HG02571 (cell line): ENCODE measurements around the gene WWOX.
"Not testable (repeated sequence)": the region's sequence is repeated elsewhere in the genome, so short reads cannot be mapped to it uniquely, and the experiment has no call there.

Source experiments
- ATAC-seq: cut with Tn5 transposase; IDR thresholded peaks from one replicate; pipeline ENCODE4 v1.9.1; 2021; ENCODE audit warnings: mild to moderate bottlenecking, moderate library complexity; ENCODE audit not compliant: unreplicated experiment

WWOX gene

GRCh38 chr16:78509965-78510364 is 410.5 kb downstream of the WWOX start:
- ATAC-seq = no peak

DNA sequence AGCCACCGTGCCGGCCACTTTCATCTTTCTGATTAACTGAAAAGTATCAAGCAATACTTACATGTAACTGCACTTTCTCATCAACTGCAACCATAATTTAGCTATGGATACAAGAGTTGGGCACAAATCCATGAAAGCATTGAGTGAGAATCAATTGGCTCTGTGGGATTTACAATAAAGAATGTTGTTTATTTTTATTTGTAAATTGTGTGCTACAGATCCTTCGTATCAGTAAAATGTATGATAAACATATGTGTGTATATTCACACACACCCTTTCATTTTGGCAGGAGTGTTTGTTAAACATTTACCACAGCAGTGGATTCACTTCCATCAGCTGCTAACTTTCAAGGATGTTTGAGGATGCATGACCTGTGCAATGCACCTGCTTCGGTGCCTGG is 411.0 kb downstream of the WWOX start:
- no peak for ATAC-seq

GRCh38 chr16:78513838-78514237 is 414.4 kb downstream of the WWOX start:
- no peak for ATAC-seq

GRCh38 chr16:78514888-78515287 is 415.4 kb downstream of the WWOX start:
- not testable (repeated sequence) for ATAC-seq

- no peak for ATAC-seq
These were observed 416.0 kb downstream of the WWOX start for GRCh38 chr16:78515421-78515820.

GRCh38 chr16:78516006-78516736 is 416.7 kb downstream of the WWOX start:
- ATAC-seq = no peak

GRCh38 chr16:78519896-78520295 is 420.4 kb downstream of the WWOX start:
- ATAC-seq = no peak

- ATAC-seq = no peak
These were observed 421.0 kb downstream of the WWOX start for GRCh38 chr16:78520470-78520869.

- no peak for ATAC-seq
These were observed 422.9 kb downstream of the WWOX start for GRCh38 chr16:78522327-78522726.

GRCh38 chr16:78523212-78523985 is 423.9 kb downstream of the WWOX start:
- ATAC-seq = no peak

DNA sequence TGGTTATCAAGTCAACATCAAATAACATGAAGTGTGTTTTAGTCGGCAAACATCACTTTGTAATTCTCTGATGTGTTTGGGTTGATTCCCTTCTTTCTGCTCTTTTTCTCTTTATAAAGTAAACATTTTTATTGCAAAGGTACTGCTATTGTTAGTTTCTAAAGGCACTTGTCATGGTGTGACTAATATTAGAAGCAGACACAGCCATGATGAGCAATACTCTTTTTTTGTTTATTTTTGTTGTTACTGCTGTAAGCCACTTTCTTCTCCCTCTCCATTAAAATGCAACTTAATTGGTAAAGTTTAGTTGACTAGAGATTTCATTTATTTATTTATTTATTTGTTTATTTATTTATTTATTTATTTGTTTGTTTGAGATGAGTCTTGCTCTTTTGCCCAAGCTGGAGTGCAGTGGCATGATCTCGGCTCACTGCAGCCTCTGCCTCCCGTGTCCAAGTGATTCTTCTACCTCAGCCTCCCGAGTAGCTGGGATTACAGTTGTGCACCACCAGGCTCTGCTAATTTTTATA is 424.7 kb downstream of the WWOX start:
- ATAC-seq = no peak

DNA sequence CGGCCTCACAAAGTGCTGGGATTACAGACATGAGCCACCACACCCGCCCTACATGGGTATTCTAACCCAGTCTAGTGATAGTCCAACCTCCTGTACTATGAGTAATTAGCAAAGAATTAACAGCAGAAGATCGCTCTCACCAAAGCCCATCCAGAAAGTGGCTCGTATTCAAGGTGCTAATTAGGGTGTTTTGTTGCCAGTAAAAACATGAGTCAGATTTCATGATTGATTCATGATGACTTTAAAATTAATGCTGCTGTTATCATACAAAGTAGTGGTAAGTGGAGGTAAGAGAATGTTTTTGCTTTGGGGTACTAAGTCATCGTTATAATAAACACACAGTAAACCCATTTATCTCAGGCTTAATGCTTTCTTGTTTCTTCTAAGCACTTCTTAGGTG is 428.8 kb downstream of the WWOX start:
- ATAC-seq = no peak

DNA sequence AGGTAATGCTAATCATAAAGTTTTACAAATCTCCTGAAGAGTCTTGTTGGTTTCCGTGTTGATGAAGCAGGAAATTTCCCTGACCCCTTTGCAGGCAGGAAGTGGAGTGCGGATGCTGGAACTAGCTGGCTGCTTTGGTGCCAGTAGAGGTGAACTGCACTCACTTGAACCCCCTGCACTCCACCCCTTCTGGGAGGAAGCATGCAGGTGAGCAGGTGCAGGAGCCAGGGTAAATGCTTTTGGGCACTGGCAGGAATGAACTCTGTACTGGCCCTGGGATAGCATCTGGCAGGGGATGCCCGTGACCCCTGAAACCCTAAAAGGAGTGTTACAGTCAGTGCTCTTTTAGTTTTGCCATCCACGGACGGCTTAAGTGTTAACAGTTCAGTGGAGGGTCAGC is 430.4 kb downstream of the WWOX start:
- no peak for ATAC-seq

- ATAC-seq = no peak
These were observed 430.8 kb downstream of the WWOX start for GRCh38 chr16:78530283-78530682.

DNA sequence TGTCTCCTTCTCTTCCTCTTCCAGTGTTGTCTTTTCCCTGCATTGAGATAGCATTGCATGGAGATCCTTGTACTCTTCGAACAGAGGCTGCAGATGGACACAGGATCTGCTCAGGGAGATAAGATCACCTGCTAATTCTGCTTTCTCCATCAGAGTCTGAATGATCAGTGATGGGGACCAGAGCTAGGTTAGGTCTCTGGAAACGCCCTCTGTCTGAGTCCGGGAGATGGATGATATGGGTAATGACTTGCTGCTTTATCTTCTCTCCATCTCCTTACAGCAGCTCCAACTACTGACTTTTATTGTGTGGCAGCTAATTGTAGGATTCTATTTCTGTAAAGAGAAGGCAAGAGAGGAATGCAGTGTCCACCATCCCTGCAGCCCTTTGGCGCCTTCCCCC is 435.6 kb downstream of the WWOX start:
- ATAC-seq = no peak

- no peak for ATAC-seq
These were observed 438.1 kb downstream of the WWOX start for GRCh38 chr16:78537511-78537910.

DNA sequence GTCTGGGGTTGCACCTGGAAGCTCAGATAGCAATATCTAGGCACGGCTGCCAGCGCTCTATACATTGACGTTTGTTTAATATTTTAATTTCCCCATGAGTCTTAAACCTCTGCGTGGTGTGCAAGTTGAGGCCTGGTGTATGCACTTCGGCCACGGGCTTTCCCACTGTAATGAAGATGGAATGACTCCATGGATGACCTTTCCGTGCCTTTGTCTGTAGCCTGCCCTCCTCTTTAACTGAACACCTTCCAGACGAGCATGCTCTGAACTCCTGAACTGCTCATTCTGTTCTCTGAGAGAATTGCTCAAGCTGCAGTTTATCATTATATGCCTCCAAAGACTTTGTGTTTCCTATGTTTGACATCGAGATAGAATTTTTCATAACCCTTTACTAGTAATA is 438.8 kb downstream of the WWOX start:
- ATAC-seq = no peak

- no peak for ATAC-seq
These were observed 439.5 kb downstream of the WWOX start for GRCh38 chr16:78538919-78539318.

GRCh38 chr16:78542419-78542818 is 443.0 kb downstream of the WWOX start:
- no peak for ATAC-seq

- no peak for ATAC-seq
These were observed 443.6 kb downstream of the WWOX start for GRCh38 chr16:78543023-78543422.

GRCh38 chr16:78549366-78549765 is 449.9 kb downstream of the WWOX start:
- no peak for ATAC-seq

GRCh38 chr16:78551487-78552085 is 452.1 kb downstream of the WWOX start:
- ATAC-seq = no peak
